NCI-H1436 treated with DMSO at 0.1 percent for 48 hours (cell line): ENCODE data around the gene ZMYM4.
"Not testable (repeated sequence)": the region's sequence is repeated elsewhere in the genome, so short reads cannot be mapped to it uniquely, and the experiment has no call there.

Source experiments
- DNase-seq: peaks from one replicate; lab custom pipeline; 2025; lab: John Stamatoyannopoulos, UW

ZMYM4 gene

DNA sequence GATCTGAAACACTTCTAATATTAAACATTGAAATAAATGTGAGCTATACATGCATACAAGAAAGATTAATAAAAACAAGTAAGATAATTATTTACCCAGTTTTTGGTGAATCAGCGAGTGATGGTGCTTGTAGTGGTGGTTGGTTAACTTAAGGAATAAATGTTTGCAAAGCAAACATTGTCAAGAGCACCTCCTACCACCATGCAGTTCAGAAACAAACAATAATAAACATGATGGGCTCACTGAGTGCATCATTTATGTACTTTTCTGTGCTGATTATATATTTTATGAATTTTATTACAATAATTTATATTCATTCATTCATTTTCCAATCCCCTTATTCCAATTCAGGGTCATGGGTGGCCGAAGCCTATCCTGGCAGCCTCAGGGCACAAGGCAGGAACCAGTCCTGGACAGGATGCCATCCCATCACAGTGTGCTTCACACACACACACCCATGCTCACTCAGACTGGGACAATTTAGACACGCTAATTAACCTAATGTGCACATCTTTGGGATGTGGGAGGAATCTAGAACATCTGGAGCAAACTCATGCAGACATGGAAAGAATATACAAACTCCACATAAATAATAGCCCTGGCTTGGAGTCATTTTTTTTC lies 57.8 kb downstream of the ZMYM4 start:
- DNase-seq: no peak

DNA sequence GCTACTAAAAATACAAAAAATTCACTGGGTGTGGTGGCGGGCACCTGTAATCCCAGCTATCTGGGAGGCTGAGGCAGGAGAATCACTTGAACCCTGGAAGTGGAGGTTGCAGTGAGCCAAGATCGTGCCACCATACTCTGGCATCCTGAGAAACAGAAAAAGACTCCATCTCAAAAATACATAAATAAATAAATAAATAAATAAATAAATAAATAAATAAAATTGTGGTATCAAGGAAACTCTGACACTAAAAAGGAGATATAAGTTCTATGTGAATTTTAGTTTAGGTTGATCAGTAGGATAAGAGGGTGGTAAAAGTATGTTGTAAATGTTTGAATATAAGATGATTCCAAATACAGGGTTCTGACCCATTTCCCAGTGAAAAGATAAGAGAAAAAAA lies 63.1 kb downstream of the ZMYM4 start:
- not testable (repeated sequence) for DNase-seq

DNA sequence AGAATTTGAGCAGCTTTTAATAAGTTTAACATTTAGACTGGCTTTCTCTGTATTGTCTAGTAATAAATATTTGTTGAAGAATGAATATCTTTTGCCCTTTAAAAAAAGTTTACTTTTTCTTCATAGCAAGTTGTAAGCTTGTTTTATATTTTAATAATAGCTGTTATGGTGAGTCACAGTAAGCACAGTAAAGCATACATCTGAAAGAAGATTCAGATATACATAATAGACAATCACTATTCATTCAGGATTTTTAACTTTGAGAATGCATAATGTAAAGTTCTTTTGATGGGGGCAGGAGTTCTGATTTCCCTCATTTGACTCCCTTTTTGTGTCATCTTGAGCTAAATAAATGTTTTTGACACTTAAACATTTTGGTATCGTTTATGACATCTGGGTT lies 66.0 kb downstream of the ZMYM4 start:
- DNase-seq: no peak

DNA sequence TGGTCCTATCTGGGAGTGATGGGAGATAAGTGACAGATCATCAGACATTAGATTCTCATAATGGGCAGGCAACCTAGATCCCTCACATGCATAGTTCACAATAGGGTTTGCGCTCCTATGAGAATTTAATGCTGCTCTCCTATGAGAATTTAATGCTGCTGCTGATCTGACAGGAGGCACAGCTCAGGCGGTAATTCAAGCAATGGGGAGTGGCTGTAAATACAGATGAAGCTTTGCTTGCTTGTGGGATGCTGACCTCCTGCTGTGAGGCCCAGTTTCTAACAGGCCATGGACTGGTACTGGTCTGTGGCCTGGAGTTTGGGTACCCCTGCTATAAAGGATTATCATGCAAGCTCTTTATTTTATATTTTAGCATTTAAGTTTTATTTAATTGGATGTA lies 72.0 kb downstream of the ZMYM4 start:
- no peak for DNase-seq

DNA sequence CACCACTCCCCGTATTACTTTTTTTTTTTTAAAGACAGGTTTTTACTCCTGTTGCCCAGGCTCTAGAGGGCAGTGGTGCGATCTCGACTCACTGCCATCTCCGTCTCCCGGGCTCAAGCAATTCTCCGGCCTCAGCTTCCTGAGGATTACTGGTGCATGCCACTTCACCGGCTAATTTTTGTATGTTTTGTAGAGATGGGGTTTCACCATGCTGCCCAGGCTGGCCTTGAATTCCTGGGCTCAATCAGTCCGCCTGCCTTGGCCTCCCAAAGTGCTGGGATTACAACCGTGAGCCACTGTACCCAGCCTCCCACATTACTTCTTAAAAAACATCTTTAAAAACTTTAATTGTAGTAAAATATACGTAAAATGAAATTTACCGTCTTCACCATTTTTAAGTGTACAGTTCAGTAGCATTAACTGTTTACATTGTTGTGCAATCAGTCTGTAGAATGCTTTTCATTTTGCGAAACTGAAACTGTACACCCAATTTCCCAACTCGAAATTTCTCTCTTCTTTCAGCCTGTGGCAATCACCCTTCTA lies 77.0 kb downstream of the ZMYM4 start:
- no peak for DNase-seq

DNA sequence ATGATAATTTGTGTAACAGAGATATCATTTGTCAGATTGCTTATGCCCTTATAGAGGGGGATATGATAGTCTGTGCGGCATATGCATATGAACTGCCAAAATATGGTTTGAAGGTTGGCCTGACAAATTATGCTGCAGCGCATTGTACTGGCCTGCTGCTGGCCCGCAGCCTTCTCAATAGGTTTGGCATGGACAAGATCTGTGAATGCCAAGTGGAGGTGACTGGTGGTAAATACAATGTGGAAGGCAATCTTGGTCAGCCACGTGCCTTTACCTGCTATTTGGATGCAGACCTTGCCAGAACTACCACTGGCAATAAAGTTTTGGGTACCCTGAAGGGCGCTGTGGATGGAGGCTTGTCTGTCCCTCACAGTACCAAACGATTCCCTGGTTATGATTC lies 82.4 kb downstream of the ZMYM4 start:
- DNase-seq: no peak

DNA sequence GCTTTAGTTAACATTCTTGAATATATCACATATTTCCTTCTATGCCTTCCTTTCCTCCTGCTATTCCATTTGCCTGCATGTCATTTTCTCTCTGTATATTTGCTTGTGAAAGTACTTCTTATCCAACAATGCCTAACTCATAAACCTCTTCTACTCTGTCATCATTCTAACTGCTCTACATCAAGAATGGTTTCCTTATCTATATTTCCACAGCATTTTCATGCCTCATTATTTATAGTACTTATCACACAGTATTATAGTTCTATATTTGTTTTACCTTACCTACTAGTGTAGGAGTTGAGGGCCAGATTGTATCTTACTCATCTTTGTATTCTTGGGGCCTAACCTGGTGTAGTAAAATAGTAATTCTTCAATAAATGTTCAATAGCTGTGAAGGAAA lies 91.5 kb downstream of the ZMYM4 start:
- no peak for DNase-seq

DNA sequence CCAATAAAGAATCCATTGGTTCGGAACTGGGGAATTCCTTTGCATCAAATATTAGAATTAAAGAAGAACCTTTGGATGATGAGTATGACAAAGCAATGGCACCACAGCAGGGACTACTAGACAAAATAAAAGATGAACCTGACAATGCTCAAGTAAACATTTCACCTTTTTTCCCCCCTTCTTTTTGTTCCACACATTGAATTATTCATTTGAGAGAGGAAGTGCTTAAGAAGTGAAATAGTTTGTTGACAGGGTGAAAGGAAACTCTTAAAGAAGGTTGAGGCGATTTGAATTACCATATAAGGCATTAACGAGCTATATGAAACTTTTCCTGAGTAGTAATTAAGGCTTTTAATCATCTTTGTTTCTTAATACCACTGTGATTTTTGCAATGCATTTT lies 93.1 kb downstream of the ZMYM4 start:
- DNase-seq: no peak

DNA sequence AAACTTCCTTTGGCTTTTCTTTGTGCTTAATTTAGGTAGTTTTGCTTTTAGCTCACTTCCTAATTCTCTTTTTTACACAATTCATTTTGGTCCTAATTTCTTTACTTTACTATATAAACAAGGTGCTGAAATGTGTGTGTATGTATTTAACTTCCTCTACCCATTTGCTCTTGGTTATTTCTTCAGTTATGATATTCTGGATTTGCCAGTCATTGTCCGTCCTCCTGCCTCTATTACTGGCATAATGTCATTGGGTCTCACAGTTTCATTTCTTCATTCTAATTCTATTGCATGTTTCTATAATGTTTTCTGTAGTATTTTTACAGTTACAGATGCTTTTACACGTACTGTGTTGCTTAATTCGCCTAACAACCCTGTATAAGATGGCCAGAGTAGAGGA lies 96.2 kb downstream of the ZMYM4 start:
- DNase-seq: no peak

DNA sequence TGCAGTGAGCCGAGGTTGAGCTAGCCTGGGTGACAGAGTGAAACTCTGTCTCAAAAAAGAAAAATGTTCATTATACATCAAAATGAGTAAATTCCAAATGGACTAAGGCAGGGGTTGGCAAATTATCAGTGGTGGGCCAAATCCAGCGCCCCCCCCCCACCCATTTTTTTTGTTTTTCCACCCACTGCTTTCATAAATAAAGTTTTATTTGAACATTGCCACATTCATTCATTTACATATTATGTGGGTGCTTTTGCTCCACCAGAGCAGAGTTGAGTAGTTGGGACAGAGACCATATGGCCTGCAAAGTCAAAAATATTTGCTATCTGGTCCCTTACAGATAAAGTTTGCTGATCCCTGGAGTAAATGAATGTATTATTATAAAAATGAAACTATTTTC lies 99.4 kb downstream of the ZMYM4 start:
- DNase-seq: no peak

DNA sequence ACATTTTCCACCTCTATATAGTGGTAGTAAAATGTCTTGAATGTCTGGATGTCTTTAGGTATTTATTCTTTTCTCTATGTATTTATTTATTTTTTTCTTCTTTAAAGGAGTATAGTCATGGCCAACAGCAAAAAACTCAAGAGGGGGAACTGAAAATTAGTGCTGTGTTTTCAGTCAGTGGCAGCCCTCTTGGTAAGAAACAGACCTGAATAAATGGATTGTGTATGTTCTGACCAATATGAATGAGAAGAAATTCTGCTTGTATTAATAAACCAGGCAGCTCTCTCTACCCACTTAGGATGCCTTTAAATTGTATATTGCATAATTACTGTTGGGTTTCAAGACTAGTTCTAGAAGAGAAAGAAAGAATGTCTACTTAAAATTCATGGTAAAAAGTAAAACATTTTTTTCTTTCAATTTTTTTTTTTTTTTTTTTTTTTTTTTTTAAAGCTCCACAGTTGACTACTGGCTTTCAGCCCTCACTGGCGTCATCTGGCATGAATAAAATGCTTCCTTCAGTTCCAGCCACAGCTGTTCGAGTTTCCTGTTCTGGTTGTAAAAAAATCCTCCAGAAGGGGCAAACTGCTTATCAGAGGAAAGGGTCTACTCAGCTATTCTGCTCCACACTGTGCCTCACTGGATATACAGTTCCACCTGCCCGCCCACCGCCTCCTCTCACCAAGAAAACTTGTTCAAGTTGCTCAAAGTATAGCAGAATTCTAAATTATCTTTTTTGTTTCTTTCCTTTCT lies 101.6 kb downstream of the ZMYM4 start:
- DNase-seq: no peak

DNA sequence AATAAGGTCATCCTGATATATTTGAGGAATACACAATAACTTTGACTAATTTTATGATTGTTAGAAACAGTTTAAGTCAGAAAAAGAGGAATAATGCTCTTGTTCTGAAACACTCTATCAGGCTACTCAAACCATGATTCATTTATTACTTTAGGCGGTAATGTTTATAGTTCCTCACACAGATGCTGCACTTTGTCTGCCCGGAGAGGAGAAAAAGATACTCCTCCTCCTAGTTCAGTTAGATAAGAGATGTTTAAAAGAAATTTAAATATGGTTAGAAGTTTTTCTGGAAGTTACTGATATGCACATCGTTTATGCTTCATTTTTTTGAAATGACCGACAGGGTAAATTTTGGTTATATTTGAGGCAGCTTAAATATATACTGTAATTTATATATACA lies 103.0 kb downstream of the ZMYM4 start:
- no peak for DNase-seq

DNA sequence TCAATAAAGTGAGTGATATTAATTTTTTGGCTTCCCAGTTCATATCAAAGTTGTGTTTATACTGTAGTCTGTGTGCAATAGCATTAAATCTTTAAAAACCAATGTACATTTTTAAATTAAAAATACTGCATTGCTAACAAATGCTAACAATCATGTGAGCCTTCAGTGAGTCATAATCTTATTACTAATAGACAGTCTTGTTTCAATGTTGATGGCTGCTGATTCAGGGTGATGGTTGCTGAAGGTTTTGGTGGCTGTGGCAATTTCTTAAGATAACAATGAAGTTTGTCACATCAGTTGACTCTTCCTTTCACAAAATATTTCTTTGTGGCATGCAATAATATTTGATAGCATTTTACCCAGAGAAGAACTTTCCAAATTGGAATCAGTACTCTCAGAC lies 109.0 kb downstream of the ZMYM4 start:
- no peak for DNase-seq

DNA sequence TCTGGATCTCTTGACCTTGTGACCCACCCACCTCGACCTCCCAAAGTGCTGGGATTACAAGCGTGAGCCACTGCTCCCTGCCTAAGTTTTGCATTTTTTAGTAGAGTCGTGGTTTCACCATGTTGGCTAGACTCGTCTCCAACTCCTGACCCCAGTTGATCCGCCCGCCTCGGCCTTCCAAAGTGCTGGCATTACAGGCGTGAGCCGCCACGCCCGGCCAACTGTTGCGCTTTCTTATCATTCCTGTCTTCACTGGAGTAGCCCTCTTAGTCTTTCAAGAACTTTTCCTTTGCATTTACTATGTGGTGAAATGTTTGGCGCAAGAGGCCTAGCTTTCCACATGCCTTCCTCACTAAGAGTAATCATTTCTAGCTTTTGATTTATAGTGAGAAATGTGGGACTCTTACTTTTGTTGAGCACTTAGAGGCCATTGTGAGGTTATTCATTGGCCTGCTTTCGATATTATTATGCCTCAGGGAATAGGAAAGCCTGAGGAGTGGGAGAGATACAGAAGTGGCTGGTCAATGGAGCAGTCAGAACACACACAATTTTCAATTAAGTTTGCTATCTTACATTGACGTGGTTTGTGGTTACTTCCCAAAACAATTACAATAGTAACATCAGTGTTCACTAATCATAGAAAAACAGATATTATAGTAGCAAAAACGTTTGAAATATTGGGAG lies 111.0 kb downstream of the ZMYM4 start:
- DNase-seq: no peak

DNA sequence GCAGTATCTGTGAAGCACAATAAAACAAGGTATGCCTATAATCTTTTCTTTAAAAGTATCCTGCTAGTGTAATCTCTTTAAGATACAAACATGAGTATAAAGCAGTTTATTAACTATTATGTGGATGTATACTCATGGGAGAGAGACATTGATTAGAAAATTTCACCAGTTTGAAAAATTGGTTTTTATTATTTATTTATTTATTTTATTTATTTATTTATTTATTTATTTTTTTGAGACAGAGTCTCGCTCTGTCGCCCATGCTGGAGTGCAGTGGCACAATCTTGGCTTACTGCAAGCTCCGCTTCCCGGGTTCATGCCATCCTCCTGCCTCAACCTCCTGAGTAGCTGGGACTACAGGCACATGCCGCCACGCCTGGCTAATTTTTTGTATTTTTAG lies 111.6 kb downstream of the ZMYM4 start:
- not testable (repeated sequence) for DNase-seq

DNA sequence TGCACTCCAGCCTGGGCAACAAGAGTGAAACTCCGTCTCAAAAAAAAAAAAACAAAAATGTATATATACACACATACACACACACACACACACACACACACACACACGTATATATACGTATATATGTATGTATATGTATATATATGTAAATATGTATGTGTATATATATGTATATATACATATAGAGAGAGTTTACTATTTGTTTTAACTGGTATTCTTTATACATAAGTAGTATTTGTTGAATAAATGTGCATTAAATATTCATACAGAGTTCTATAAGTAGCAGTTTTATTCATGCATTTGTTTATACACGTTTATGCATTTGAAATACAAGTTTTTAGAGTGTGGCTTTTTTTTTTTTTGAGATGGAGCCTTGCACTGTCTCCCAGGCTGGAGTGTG lies 113.6 kb downstream of the ZMYM4 start:
- no peak for DNase-seq

DNA sequence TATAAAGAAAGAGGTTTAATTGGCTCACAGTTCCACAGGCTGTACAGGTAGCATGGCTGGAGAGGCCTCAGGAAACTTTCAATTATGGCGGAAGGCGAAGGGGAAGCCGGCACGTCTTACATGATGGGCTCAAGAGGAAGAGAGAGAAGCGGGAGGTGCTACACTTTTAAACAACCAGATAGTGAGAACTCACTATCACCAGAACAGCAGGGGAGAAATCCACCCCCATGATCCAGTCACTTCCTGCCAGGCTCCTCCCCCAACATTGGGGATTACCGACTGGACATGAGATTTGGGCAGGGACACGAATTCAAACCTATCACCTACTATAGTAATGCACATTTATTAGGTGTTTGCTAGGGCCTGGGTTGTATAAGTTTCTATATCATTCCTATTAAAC lies 117.8 kb downstream of the ZMYM4 start:
- DNase-seq: no peak

DNA sequence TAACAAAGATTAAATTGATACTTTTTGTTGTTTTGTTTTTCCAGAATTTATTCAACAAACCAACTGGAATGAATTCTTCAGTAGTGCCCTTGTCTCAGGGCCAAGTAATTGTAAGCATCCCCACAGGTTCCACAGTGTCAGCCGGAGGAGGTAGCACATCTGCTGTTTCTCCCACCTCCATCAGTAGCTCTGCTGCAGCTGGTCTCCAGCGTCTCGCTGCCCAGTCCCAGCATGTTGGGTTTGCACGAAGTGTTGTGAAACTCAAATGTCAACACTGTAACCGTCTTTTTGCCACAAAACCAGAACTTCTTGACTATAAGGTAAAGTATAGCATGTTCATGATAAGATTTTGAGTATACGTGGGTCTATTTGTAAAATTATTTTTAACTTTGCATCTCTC lies 118.5 kb downstream of the ZMYM4 start:
- DNase-seq: no peak

DNA sequence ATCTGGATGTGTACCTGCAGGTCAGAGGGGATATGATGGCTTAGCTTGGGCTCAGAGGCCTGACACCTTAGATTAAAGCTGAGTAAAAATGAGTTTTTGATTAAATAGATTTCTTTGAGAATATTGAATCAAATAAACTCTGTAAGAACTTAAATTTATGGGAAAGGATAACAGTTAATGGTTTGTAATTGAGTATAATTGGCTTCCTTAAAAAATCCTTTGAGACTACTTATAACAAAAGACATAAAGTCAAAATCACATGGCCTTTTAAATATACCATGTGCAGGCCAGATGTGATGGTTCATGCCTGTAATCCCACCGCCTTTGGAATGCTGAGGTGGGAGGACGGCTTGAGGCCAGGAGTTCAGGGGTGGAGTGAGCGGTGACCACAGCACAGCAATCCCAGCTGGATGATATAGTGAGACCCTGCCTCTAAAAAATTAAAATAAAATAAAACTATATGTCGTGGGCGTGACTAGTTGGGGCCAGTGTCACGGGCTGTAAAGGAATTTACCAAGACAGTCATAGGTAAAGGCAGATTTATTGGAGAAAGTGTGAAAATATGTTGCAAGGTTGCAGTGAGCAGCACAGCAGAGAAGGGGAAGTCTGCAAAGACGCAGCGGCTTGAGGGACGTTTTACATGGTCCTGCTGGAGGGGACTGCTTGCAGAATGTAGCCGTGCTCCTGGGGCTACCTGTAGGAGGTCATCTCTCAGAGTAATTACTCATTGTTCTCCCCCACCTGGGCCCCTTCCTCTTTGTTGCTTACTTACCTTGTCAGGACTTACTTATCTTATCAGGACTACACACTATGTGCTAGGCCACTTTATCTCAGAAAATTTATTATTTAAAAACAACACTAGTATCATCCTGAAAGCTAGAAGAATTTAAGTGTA lies 122.3 kb downstream of the ZMYM4 start:
- DNase-seq: no peak

DNA sequence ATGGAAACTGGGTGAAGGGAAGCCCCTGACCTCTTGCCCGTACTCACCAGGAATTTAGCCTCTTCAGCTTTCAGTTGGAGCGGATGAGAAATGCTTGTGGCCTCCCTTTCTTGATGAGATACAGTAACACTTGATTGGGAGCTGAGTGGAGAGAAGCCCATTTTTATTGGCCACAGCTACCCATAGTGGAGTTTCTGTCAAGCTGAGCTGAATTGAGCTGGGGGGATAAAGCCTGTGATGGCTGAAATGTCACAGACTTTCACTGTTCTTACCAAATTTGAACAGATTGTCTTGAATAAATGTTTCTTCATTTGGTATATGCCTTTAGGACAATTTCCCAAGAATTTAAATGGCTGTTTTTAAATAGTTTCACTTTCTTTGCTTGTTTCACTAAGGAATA lies 125.9 kb downstream of the ZMYM4 start:
- no peak for DNase-seq

DNA sequence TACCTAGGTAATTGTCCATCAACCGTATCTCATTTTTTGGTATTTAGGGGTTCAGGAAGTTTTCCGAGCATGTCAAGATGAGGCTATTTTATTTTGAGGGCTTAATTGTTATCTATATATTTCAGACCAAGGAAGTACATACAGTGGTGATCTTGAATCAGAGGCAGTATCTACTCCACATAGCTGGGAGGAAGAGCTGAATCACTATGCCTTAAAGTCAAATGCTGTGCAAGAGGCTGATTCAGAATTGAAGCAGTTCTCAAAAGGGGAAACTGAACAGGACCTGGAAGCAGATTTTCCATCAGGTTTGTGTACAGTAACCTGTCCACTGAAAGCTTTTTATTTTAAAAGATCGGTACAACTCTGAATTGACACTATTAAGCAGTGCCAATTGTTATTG lies 130.2 kb downstream of the ZMYM4 start:
- DNase-seq: no peak

DNA sequence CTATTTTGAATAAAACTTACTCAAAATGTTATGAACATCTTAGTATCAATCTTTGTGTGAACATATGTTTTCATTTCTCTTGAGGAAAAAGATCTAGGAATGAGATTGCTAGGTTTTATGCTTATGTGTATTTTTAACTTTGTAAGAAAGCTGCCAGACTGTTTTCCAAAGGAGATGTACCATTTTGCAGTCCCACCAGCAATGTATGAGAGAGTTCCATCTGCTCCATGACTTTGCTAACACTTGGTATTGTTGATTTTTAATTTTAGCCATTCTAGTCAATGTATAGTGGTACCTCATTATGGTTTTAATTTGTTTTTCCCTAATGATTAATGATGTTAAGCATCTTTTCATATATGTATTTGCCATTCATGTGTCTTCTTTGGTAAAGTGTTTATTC lies 132.5 kb downstream of the ZMYM4 start:
- no peak for DNase-seq
